ENCODE measurements around the gene GDI2.
"Not testable (repeated sequence)": the region's sequence is repeated elsewhere in the genome, so short reads cannot be mapped to it uniquely, and the experiment has no call there.

The GDI2 gene

GRCh38 chr10:5782174-5782573 lies 31.1 kb downstream of the GDI2 start:
- DNase-seq (ENCODE audit: low read depth in 2 of 2) = no peak

- no peak for DNase-seq (ENCODE audit: low read depth in 2 of 2)
Observed at GRCh38 chr10:5779730-5780129, 33.5 kb downstream of the GDI2 start.

GRCh38 chr10:5777758-5778157 lies 35.5 kb downstream of the GDI2 start:
- not testable (repeated sequence) for DNase-seq (ENCODE audit: low read depth in 2 of 2)

GRCh38 chr10:5776881-5777197 lies 36.4 kb downstream of the GDI2 start:
- DNase-seq (ENCODE audit: low read depth in 2 of 2) = no peak

- no peak for DNase-seq (ENCODE audit: low read depth in 2 of 2)
Observed at GRCh38 chr10:5776136-5776880, 36.9 kb downstream of the GDI2 start.

GRCh38 chr10:5775685-5776084 lies 37.5 kb downstream of the GDI2 start:
- DNase-seq (ENCODE audit: low read depth in 2 of 2) = peak; percentile 52

GRCh38 chr10:5774987-5775620 lies 38.1 kb downstream of the GDI2 start:
- DNase-seq (ENCODE audit: low read depth in 2 of 2) = no peak

- no peak for DNase-seq (ENCODE audit: low read depth in 2 of 2)
Observed at GRCh38 chr10:5766189-5766588, 47.0 kb downstream of the GDI2 start.

GRCh38 chr10:5765617-5766016 lies 47.6 kb downstream of the GDI2 start:
- no peak for DNase-seq (ENCODE audit: low read depth in 2 of 2)

- DNase-seq (ENCODE audit: low read depth in 2 of 2) = no peak
Observed at GRCh38 chr10:5764422-5765297, 48.6 kb downstream of the GDI2 start.

GRCh38 chr10:5762531-5762930 lies 50.7 kb downstream of the GDI2 start:
- no peak for DNase-seq (ENCODE audit: low read depth in 2 of 2)

GRCh38 chr10:5761220-5761619 lies 52.0 kb downstream of the GDI2 start:
- DNase-seq (ENCODE audit: low read depth in 2 of 2) = no peak

GRCh38 chr10:5760515-5760914 lies 52.7 kb downstream of the GDI2 start:
- DNase-seq (ENCODE audit: low read depth in 2 of 2) = no peak

- no peak for DNase-seq (ENCODE audit: low read depth in 2 of 2)
Observed at GRCh38 chr10:5758927-5759326, 54.3 kb downstream of the GDI2 start.

GRCh38 chr10:5757766-5758517 lies 55.3 kb downstream of the GDI2 start:
- no peak for DNase-seq (ENCODE audit: low read depth in 2 of 2)

- DNase-seq (ENCODE audit: low read depth in 2 of 2) = no peak
Observed at GRCh38 chr10:5752301-5752871, 60.8 kb downstream of the GDI2 start.

GRCh38 chr10:5751601-5752253 lies 61.5 kb downstream of the GDI2 start:
- no peak for DNase-seq (ENCODE audit: low read depth in 2 of 2)

- DNase-seq (ENCODE audit: low read depth in 2 of 2) = no peak
Observed at GRCh38 chr10:5748394-5748803, 64.8 kb downstream of the GDI2 start.

- no peak for DNase-seq (ENCODE audit: low read depth in 2 of 2)
Observed at GRCh38 chr10:5746197-5746596, 67.0 kb downstream of the GDI2 start.

GRCh38 chr10:5744849-5745248 lies 68.4 kb downstream of the GDI2 start:
- DNase-seq (ENCODE audit: low read depth in 2 of 2) = no peak

- no peak for DNase-seq (ENCODE audit: low read depth in 2 of 2)
Observed at GRCh38 chr10:5743736-5744135, 69.5 kb downstream of the GDI2 start.

Measured in stimulated activated CD8-positive, alpha-beta memory T cell treated with anti-CD3 and anti-CD28 coated beads, Interleukin-15, amount 100 ng/mL, for 48 hours (primary cell).